Sigmoid colon (tissue), 4 donors: ENCODE measurements around the gene NPAS2.

Experiments used
- POLR2A ChIP-seq, 2 donors: fragments of 450-650 bp; IDR thresholded peaks; one replicate each; pipeline ENCODE4 v1.6.1; 2016; ENCODE audit warnings: antibody characterized with exemption in 2 of 2, mild to moderate bottlenecking in 2 of 2, moderate library complexity in 2 of 2
- POLR2AphosphoS5 ChIP-seq, 4 donors: sonication (generic); formaldehyde crosslinking; IDR thresholded peaks; one replicate each; pipeline ENCODE4 v1.6.1; 2017; ENCODE audit warnings: antibody characterized with exemption in 4 of 4

- TF ChIP-seq POLR2A (IDR thresholded peaks at IDR 0.05) (no peak), POLR2AphosphoS5 (IDR thresholded peaks at IDR 0.05) (no peak)
These were observed 86.7 kb downstream of the NPAS2 start for GRCh38 chr2:100906679-100907078.
